Measurements from ENCODE around the gene NUDT4.
"Not testable (repeated sequence)": the region's sequence is repeated elsewhere in the genome, so short reads cannot be mapped to it uniquely, and the experiment has no call there.

Gene NUDT4

DNA sequence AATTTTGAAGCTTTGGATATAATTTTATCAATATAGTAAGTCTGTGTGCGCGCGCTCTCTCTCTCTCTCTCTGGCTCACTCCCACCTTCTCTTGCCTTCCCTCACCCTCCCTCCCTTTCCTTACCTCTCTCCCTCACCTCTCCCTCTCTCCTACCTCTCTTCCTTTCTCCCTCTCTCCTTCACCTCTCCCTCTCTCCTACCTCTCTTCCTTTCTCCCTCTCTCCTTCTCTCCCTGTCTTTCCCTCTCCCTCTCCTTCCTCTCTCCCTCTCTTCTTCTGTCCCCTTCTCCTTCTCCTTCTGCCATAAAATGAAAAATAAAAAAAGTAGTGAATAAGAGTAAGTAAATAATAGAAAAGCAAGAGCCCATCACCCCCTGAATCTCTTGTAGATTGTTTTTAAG, 9.0 kb upstream of the NUDT4 start:
- no peak for DNase-seq

- no peak for DNase-seq
Measured at GRCh38 chr12:93369505-93369904, 8.2 kb upstream of the NUDT4 start.

- DNase-seq = no peak
Measured at GRCh38 chr12:93370947-93371346, 6.8 kb upstream of the NUDT4 start.

DNA sequence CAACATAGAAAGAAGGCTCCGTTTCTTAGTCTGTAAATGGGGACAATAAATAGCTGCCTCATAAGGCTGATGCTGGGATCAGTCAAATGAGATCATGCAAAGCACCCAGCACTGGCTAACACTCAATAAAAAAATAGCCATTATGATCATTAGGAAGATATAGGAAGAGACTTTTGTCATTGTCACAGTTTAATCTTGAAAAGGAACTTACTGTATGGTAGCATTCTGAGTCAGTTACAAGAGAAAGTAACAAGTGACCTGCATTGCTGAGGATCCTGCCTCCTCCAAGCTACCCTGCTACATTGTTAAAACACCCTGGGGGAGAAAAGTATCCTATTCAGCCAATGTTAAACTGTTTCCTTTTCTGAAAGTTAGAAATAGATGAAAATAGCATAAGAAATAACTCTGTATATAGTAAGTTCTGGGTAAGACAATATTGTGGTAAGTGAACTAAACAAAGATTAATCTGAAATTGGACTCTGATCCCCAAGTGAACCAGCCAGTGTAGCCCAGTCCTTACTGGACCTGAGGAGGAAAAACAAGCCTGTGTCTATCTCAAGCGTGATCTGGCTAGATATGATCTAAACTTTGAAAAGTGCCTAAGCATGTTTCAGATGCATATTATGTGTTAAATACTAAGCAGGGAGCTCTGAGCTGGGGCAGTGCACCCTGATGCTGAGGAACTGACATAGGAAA, 3.6 kb upstream of the NUDT4 start:
- no peak for DNase-seq

DNA sequence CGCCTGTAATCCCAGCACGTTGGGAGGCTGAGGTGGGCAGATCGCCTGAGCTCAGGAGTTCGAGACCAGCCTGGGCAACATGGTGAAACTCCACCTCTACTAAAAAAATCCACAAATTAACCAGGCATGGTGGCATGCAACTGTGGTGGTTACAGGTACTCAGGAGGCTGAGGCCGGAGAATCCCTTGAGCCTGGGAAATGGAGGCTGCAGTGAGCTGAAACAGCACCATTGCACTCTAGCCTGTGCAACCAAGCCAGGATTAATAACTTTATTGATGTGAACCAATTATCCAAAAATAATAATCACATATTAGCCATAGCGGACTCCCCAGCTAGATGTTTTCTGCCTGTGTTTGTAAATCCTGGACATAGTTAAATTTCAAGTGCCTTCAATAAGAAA, 1.8 kb upstream of the NUDT4 start:
- no peak for DNase-seq

GRCh38 chr12:93376436-93377251, 1.1 kb upstream of the NUDT4 start:
- no peak for DNase-seq

GRCh38 chr12:93378196-93378997, 672 bp downstream of the NUDT4 start:
- DNase-seq = peak; percentile 70

GRCh38 chr12:93378998-93379325, 1.2 kb downstream of the NUDT4 start:
- no peak for DNase-seq

- DNase-seq = no peak
Measured at GRCh38 chr12:93379326-93379980, 1.7 kb downstream of the NUDT4 start.

DNA sequence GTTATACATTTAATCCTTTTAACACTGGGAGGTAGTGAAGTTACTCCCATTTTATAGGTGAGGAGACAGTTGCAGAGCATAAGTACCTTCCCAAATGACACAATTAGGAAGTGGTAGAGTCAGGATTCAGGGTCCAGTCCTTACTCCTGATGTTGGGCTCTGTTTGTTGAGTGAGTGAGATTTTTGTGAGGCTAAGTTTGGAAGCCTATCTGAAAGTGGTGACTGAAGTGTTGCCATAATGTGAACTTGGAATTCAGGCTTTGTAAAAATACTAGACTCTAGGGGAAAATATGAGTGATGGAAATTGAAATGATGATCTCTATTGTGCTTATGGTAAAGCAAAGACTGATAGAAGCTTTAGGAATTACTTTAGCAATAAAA, 2.2 kb downstream of the NUDT4 start:
- no peak for DNase-seq

DNA sequence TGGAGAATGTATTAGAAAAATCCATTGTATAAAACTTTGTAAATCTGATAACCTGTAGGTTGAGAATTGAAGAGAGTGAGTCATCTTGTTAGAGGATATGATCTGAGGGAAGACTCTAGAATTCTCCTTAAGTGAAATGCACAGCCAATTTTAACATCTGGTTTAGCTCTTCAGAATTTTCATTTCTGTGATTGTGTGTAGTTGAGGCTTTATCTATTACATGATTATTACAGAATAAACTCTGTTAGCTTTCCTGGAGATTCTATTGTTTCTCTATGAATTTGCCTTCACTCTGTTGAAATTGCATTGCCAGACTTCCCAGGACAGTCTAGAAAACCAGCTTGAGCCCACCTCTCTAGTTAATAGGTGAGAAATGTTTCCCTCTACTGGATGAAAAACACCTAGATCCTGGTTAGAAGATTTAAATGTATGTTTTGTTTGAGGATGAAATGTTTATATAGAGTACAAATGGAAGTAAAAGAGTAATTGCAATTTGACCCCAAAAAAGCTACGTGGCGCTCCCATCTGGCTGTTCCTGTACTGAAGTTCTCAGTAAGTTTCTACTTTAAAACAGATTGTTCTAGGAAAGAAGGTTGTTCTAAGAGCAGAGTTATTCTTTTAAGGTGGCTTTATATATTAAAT, 2.9 kb downstream of the NUDT4 start:
- DNase-seq = no peak

- DNase-seq = no peak
Measured at GRCh38 chr12:93381161-93381975, 3.6 kb downstream of the NUDT4 start.

DNA sequence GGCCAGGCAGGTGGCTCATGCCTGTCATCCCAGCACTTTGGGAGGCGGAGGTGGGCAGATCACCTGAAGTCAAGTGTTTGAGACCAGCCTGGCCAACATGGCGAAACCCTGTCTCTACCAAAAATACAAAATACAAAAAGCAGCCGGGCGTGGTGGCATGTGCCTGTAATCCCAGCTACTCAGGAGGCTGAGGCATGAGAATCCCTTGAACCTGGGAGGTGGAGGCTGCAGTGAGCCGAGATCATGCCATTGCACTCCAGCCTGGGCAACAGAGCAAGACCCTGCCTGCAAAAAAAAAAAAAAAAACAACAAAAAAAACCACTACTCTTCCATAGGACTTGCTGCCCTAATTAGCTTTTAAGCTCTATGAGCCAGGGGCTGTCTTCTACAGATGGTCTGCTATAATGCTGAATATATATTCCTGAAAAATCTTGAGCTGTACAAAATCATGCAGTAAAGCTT, 4.3 kb downstream of the NUDT4 start:
- not testable (repeated sequence) for DNase-seq

DNA sequence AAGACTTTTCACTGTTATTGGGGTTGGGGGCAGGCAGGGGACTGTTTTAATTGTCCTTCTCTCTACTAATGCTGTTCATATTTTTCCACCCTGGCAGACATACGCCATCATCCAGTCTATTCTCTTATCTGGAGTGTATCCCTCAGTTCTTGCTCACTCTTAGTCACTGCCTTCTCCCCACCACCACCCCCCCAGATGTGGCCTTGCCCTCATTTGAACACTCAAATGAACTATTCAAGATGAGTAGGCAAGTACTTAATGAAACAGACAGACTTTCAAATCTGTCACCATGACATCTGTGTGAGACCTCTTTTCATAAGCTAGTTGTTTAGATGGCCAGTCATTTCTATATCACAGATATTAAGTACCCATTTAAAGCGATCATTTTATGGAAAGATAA, 10.1 kb downstream of the NUDT4 start:
- DNase-seq = no peak

- DNase-seq = no peak
Measured at GRCh38 chr12:93390031-93390430, 12.3 kb downstream of the NUDT4 start.

DNA sequence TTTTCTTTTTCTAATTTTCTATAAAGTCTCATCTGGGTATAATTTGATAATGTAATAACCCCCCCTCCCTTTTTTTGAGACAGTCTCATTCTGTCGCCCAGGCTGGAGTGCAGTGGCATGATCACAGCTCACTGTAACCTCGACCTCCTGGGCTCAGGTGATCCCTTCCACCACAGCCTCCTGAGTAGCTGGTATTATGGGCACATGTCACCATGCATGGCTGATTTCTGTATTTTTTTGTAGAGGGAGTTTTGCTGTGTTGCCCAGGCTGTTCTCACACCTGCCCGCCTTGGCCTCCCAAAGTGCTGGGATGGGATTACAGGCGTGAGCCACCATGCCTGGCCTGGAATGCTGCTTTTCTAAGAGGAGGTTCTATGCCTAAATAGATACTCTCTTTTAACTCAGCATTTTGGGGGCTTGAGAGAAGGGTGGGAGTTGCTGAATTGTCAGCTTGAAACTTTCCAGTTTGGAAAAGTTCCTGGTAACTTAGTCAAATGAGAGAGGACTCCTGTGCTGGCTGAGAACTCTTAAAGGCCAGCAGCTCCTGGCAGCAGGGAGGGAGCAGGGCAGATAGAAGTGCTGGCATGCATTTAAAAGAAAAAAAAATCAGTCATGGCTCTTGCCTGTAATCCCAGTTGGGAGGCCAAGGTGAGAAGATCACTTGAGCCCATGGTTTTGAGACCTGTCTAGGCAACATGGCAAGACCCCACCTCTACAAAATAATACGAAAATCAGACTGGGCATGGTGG, 13.0 kb downstream of the NUDT4 start:
- DNase-seq = no peak

GRCh38 chr12:93393425-93393824, 15.7 kb downstream of the NUDT4 start:
- DNase-seq = no peak

- no peak for DNase-seq
Measured at GRCh38 chr12:93397412-93397811, 19.7 kb downstream of the NUDT4 start.

- DNase-seq = not testable (repeated sequence)
Measured at GRCh38 chr12:93399183-93399863, 21.6 kb downstream of the NUDT4 start.
